Left colon (tissue), 2 donors: ENCODE results near the gene SLC2A1. TPM values are rescaled to one million over a fixed set of nuclear protein-coding genes. Genes with fewer than 3 reads are reported as not detected.
A peak's percentile ranks its signal among the peaks of the same experiment; 100 is the strongest.

Experiments used
- ATAC-seq: fragments of 200-7000 bp; cut with Tn5 transposase; one replicate; pipeline ENCODE4 v1.9.1; 2020; ENCODE audit warnings: mild to moderate bottlenecking, moderate library complexity
- DNase-seq, 2 donors: peaks; one replicate each; pipeline ENCODE4 v3.0.0-alpha.2; 2020
- intact Hi-C, 2 donors: fragments of 100-400 bp; cut with DNase I in 1 of 2; cut with micrococcal nuclease in 1 of 2; formaldehyde crosslinking; loops; one replicate each; pipeline versions ENCODE4 v1.11.2 to v1.14.0; 2022; cut with DNase I, micrococcal nuclease
- total RNA-seq, 2 donors: library from RNA; stranded (reverse); fragmentation: NEBNext Ultra II Directional; extraction: Animal tissue kit (Norgen Biotek cat#: 25700); gene quantifications; one replicate each; pipeline ENCODE4 v1.2.1, GENCODE V29; 2021
- donor health status: DM: no; HTN: no; CAD: no.
- donor health status: DM: yes; HTN: yes; CAD: no.

Gene SLC2A1
- total RNA-seq, 2 donors from 2014 or later, result 59.0 to 82.7 TPM

- intact Hi-C loops, result no loop called here
- ATAC-seq (no peak), DNase-seq (no peak)
Measured at GRCh38 chr1:42981871-42982270, 23.2 kb upstream of the SLC2A1 start.

GRCh38 chr1:42981255-42981805, 22.7 kb upstream of the SLC2A1 start:
- ATAC-seq (no peak), DNase-seq (no peak)
- intact Hi-C loops, result no loop called here

- intact Hi-C loops, result no loop called here
Measured at GRCh38 chr1:42979896-42980800, 21.5 kb upstream of the SLC2A1 start.

GRCh38 chr1:42979036-42979430, 20.4 kb upstream of the SLC2A1 start:
- DNase-seq (no peak), ATAC-seq (no peak)
- intact Hi-C loops, result no loop called here

More at GRCh38 chr1:42979896-42980800, 21.5 kb upstream of the SLC2A1 start:
- ATAC-seq, result peak; percentile 93
- DNase-seq, result peak; percentile 47 to 59

GRCh38 chr1:42978317-42979035, 19.8 kb upstream of the SLC2A1 start:
- no peak for ATAC-seq
- intact Hi-C loops, result no loop called here
- DNase-seq, result no peak

GRCh38 chr1:42977653-42978052, 19.0 kb upstream of the SLC2A1 start:
- intact Hi-C loops, result no loop called here
- ATAC-seq, result no peak
- DNase-seq, result no peak

- DNase-seq (no peak), ATAC-seq (no peak)
- intact Hi-C loops, result no loop called here
Measured at GRCh38 chr1:42975561-42976225, 17.0 kb upstream of the SLC2A1 start.

GRCh38 chr1:42974767-42975437, 16.2 kb upstream of the SLC2A1 start:
- no peak for DNase-seq
- ATAC-seq, result no peak
- intact Hi-C loops, result no loop called here

GRCh38 chr1:42973799-42974198, 15.1 kb upstream of the SLC2A1 start:
- ATAC-seq (no peak), DNase-seq (no peak)
- intact Hi-C loops, result no loop called here

GRCh38 chr1:42973286-42973685, 14.6 kb upstream of the SLC2A1 start:
- ATAC-seq, result peak; percentile 73
- peak in 1 of 2 donors; percentile 52 for DNase-seq
- intact Hi-C loops, result no loop called here

GRCh38 chr1:42971841-42972291, 13.2 kb upstream of the SLC2A1 start:
- DNase-seq, result peak; percentile 57 to 67
- peak; percentile 87 for ATAC-seq
- intact Hi-C loops, result no loop called here

GRCh38 chr1:42970143-42970542, 11.5 kb upstream of the SLC2A1 start:
- no peak for DNase-seq
- no peak for ATAC-seq
- intact Hi-C loops, result no loop called here

- no peak for DNase-seq
Measured at GRCh38 chr1:42968654-42969053, 10.0 kb upstream of the SLC2A1 start.

GRCh38 chr1:42966688-42967612, 8.3 kb upstream of the SLC2A1 start:
- intact Hi-C loops, result no loop called here
- ATAC-seq (peak; percentile 82), DNase-seq (peak; percentile 80 to 81)

More at GRCh38 chr1:42968654-42969053, 10.0 kb upstream of the SLC2A1 start:
- intact Hi-C loops, result no loop called here
- ATAC-seq, result no peak

GRCh38 chr1:42965378-42965777, 6.7 kb upstream of the SLC2A1 start:
- intact Hi-C loops, result no loop called here
- ATAC-seq (no peak), DNase-seq (no peak)

GRCh38 chr1:42964044-42964812, 5.6 kb upstream of the SLC2A1 start:
- DNase-seq (no peak), ATAC-seq (no peak)
- intact Hi-C loops, result no loop called here
